Progenitor cell of endocrine pancreas (in vitro differentiated cells): ENCODE measurements around the gene JADE2. TPM values are rescaled to one million over a fixed set of nuclear protein-coding genes. Genes with fewer than 3 reads are reported as not detected.
A peak's percentile ranks its signal among the peaks of the same experiment; 100 is the strongest.

Experiments used
- DNase-seq: peaks from one replicate; pipeline ENCODE4 v3.0.0; 2021; ENCODE audit warnings: low spot score; ENCODE audit not compliant: unreplicated experiment
- H3K27ac Mint-ChIP-seq: 2 replicates; pipeline ENCODE4 v1.8.0; 2021; ENCODE audit warnings: mild to moderate bottlenecking, moderate library complexity, mixed read lengths
- H3K27me3 Mint-ChIP-seq: 2 replicates; pipeline ENCODE4 v1.8.0; 2021; ENCODE audit warnings: mixed read lengths
- H3K36me3 Mint-ChIP-seq: 2 replicates; pipeline ENCODE4 v1.8.0; 2022; ENCODE audit warnings: mixed read lengths; ENCODE audit not compliant: insufficient read depth
- H3K4me1 Mint-ChIP-seq: 2 replicates; pipeline ENCODE4 v1.8.0; 2021; ENCODE audit warnings: low read depth, mixed read lengths
- H3K4me3 Mint-ChIP-seq: 2 replicates; pipeline ENCODE4 v1.8.0; 2021; ENCODE audit warnings: low read depth, mild to moderate bottlenecking, moderate library complexity, mixed read lengths
- H3K9me3 Mint-ChIP-seq: 2 replicates; pipeline ENCODE4 v1.8.0; 2021; ENCODE audit warnings: low read depth, mixed read lengths
- total RNA-seq: library from RNA; stranded (reverse); gene quantifications from 2 replicates; pipeline ENCODE4 v1.2.1, GENCODE V29; 2021
- TF ChIP-seq, protein P1 (sequence below): fragments of 200-600 bp; sonication (generic); IDR thresholded peaks from one replicate; pipeline ENCODE4 v1.5.0; 2021; ENCODE audit warnings: antibody characterized with exemption, mild to moderate bottlenecking; ENCODE audit not compliant: unreplicated experiment

Gene JADE2
- total RNA-seq, 1 donor from 2014 or later, result 6.7 TPM

DNA sequence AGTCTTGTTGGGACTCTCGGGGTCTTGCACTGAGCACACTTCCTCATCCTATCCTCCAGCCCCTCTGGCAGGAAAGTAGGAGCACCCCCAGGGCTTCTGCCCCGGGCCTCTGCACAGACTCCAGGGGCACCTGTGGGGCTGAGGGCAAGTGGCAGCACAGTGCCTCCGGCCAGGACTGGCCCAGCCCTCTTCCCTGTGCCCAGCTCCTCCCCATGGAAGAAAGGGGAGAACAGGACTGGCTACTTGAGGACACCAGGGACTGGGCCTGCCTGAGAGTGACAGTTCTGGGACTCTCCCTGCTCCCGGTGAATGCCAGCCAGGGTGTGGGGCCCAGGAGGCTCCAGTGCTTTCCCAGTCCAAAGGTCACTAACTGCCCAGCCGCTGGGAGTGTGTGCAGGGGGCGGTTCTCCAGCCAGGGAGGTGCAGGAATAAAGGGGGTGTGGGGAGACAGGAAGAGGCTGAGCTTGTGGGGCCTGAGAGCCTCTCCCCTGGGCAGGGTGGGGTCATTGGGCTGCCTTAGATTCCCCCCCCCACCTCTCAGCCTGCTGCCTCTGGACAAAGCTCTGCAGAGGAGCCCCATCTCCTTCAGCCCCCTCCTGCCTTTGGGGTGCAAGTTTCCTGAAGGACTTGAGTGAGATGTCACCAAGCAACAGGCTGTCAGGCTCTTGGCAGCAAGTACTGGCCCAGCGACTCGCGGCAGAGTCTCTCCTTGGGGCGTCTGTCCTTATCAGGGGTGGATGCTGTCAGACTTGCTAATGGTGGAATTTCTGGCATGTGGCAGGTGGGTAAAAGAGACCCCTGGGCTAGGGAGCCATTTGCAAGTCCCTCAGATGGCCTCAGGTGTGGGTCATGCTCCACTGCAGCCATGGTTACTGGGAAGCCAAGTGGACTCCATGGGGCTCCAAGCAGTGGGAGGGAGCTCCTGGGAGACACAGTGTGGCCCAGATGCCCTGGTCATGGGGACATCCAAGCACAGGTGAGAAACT, 19.1 kb upstream of the JADE2 start:
- peak; percentile 59 for DNase-seq
- TF ChIP-seq, protein P1, sequence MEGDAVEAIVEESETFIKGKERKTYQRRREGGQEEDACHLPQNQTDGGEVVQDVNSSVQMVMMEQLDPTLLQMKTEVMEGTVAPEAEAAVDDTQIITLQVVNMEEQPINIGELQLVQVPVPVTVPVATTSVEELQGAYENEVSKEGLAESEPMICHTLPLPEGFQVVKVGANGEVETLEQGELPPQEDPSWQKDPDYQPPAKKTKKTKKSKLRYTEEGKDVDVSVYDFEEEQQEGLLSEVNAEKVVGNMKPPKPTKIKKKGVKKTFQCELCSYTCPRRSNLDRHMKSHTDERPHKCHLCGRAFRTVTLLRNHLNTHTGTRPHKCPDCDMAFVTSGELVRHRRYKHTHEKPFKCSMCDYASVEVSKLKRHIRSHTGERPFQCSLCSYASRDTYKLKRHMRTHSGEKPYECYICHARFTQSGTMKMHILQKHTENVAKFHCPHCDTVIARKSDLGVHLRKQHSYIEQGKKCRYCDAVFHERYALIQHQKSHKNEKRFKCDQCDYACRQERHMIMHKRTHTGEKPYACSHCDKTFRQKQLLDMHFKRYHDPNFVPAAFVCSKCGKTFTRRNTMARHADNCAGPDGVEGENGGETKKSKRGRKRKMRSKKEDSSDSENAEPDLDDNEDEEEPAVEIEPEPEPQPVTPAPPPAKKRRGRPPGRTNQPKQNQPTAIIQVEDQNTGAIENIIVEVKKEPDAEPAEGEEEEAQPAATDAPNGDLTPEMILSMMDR, result no peak
- H3K4me3 Mint-ChIP-seq, result peak overlapping the region; percentile 58
- peak overlapping the region; percentile 92 for H3K27ac Mint-ChIP-seq
- H3K36me3 Mint-ChIP-seq, result no peaks in the 10 kb centered on the region
- peaks cover 31% of the 10 kb centered on the region for H3K4me1 Mint-ChIP-seq
- no peaks in the 10 kb centered on the region for H3K27me3 Mint-ChIP-seq
- no peaks in the 10 kb centered on the region for H3K9me3 Mint-ChIP-seq

DNA sequence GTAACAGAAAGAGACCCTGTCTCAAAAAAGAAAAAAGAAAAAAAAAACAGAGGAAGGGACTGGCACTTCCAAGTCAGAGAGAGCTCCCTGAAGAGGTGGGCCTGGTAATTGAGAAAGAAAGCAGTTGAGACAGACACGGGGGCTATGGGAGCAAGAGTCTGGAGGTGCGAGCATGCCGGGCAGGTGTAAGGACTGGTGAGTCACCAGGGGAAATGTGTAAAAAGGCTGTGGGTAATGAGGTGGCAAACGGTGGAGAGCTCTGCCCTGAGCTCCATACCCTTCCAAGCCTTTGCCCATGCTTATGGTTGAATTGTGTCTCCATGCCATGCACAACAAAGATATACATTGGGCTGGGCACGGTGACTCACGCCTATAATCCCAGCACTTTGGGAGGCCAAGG, 18.0 kb upstream of the JADE2 start:
- Mint-ChIP-seq H3K27ac (peak overlapping the region; percentile 28), H3K4me1 (peaks cover 41% of the 10 kb centered on the region), H3K36me3 (no peaks in the 10 kb centered on the region), H3K9me3 (no peaks in the 10 kb centered on the region), H3K4me3 (no peak overlapping the region), H3K27me3 (no peaks in the 10 kb centered on the region)
- no peak for DNase-seq
- TF ChIP-seq, protein P1, result no peak

DNA sequence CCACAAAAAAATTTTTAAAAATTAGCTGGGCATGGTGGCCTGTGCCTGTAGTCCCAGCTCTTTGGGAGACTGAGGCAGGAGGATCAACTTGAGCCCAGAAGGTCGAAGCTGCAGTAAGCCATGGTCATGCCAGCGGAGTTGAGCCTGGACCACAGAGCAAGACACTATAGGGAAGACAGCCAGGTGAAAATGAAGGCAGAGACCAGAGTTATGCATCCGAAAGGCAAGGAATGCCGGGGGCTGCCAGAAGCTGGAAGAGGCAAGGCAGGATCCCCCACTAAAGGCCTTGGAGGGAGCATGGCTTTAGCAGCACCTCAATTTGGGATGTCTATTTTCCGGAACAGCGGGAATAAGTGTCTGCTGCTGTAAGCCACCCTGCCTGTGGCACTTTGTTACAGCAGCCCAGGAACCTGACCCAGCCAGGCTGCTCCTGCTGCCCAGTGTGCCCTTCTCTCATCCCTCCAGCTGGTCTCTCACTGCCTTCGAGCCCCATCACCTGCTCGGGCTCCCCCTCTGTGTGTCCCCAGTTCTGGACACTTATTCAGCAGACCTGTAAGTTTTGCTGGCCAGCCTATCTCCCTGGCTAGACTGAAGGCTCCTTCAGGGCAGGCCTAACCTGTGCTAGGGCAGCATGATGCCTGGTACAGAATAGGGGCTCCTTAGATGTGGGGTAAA, 16.8 kb upstream of the JADE2 start:
- Mint-ChIP-seq H3K27me3 (no peaks in the 10 kb centered on the region), H3K36me3 (no peaks in the 10 kb centered on the region), H3K9me3 (no peaks in the 10 kb centered on the region), H3K4me3 (no peak overlapping the region), H3K27ac (peak overlapping the region; percentile 37), H3K4me1 (peaks cover 42% of the 10 kb centered on the region)
- no peak for DNase-seq
- TF ChIP-seq, protein P1, result no peak

DNA sequence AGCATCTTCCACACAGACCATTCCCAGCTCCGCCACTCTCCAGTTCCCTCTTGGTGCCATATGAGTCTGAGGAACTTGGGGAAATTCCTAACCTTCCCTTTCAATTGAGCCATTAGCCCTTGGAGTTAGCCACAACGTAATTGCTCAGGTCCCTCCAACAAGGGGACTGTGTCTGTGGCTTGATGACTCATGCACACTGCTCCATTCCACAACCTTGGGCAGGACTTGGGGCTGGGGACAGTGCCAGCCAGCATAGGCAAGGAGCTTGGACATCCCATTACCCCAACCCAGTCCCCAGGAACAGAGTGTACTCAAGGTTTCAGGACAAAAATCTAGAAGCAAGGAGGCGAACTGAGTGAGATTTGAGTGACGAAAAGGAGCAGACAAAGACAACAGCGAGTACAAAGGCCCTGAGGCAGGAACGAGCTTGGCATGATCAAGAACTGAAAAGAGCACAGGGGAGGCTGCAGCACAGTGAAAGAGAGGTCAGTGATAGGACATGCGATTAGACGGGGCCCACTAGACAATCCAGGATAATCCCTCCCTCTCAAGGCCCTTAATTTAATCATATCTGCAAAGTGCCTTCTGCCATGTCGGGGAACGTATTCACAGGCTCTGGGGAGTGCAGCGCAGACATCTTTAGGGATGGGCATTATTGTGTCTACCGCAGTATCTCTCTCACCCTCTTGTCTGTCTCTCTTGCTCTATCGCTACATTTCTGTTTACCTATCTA, 16.0 kb upstream of the JADE2 start:
- no peaks in the 10 kb centered on the region for H3K36me3 Mint-ChIP-seq
- H3K4me3 Mint-ChIP-seq, result no peak overlapping the region
- DNase-seq, result no peak
- no peaks in the 10 kb centered on the region for H3K27me3 Mint-ChIP-seq
- no peaks in the 10 kb centered on the region for H3K9me3 Mint-ChIP-seq
- TF ChIP-seq, protein P1, result no peak
- peaks cover 40% of the 10 kb centered on the region for H3K4me1 Mint-ChIP-seq
- peak overlapping the region; percentile 81 for H3K27ac Mint-ChIP-seq
